CMK (cell line): Measurements from ENCODE around the gene ASCC3.
"Not testable (repeated sequence)": the region's sequence is repeated elsewhere in the genome, so short reads cannot be mapped to it uniquely, and the experiment has no call there.

Source experiments
- DNase-seq: peaks from one replicate; pipeline ENCODE4 v3.0.0-alpha.2; 2010; ENCODE audit warnings: low read depth

The ASCC3 gene, protein sequence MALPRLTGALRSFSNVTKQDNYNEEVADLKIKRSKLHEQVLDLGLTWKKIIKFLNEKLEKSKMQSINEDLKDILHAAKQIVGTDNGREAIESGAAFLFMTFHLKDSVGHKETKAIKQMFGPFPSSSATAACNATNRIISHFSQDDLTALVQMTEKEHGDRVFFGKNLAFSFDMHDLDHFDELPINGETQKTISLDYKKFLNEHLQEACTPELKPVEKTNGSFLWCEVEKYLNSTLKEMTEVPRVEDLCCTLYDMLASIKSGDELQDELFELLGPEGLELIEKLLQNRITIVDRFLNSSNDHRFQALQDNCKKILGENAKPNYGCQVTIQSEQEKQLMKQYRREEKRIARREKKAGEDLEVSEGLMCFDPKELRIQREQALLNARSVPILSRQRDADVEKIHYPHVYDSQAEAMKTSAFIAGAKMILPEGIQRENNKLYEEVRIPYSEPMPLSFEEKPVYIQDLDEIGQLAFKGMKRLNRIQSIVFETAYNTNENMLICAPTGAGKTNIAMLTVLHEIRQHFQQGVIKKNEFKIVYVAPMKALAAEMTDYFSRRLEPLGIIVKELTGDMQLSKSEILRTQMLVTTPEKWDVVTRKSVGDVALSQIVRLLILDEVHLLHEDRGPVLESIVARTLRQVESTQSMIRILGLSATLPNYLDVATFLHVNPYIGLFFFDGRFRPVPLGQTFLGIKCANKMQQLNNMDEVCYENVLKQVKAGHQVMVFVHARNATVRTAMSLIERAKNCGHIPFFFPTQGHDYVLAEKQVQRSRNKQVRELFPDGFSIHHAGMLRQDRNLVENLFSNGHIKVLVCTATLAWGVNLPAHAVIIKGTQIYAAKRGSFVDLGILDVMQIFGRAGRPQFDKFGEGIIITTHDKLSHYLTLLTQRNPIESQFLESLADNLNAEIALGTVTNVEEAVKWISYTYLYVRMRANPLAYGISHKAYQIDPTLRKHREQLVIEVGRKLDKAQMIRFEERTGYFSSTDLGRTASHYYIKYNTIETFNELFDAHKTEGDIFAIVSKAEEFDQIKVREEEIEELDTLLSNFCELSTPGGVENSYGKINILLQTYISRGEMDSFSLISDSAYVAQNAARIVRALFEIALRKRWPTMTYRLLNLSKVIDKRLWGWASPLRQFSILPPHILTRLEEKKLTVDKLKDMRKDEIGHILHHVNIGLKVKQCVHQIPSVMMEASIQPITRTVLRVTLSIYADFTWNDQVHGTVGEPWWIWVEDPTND (N-terminal part only)

DNA sequence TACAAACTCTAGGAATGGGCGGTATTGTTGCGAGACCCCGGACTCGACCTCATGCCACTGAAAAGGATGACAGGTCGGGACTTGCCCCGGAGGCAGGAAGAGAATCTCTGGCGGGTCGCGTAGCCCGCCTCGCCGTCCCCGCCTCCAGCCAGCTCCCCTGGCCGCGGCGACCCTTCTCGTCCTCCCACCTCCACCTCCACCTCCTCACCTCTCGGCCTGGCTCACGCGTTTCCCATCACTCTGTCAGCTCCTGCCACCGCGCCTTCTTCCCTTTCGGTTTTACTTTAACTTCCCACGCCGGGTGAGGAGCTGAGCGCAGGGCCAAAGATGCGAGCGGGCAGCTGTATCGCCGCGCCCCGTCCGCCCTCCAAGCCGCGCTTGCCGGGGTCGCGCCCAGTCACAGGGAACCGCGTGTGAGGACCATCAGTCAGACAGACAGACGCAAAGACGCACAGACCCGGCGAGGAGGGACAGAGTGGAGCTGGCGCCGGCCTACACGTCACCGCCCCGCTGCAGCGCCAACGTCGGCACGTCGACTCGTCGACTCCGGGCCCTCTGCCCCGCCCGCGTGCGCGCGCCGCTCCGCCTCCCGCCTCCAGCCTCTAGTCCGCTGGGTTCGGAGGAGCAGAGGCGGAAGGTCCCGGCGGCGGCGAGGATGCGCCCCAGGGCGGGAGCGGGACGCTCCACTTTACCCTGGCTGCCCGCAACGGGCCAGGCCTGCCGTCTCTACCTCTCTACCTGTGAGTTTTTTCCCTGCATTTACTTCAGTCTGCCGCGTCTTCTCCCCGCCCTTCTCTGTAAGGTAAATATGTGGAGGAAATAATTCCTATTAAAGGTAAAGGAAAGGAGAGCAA lies at the start of gene ASCC3:
Gene ASCC3 (minus strand): TSS at position 477 of the 854 bp plus-strand sequence. CDS start 13,332 bp downstream, outside the sequence.
- DNase-seq = peak; percentile 56

DNA sequence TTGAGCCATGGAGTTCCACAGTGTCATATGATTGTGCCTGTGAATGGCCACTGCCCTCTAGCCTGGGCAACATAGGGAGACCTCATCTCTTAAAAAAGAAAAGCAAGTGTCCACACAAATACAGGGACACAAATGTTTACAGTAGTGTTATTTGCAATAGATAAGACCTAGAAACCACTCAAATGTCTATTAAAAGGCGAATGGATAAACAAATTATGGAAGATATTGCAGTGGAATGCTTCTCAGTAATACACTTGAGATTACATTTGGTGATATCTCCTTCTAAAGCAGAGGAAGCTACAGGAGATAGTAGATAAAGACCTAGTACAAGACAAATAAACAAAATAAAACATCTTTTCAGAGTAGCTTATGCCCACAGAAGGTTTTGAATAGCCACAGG lies 44.6 kb upstream of the ASCC3 start:
- DNase-seq = no peak

DNA sequence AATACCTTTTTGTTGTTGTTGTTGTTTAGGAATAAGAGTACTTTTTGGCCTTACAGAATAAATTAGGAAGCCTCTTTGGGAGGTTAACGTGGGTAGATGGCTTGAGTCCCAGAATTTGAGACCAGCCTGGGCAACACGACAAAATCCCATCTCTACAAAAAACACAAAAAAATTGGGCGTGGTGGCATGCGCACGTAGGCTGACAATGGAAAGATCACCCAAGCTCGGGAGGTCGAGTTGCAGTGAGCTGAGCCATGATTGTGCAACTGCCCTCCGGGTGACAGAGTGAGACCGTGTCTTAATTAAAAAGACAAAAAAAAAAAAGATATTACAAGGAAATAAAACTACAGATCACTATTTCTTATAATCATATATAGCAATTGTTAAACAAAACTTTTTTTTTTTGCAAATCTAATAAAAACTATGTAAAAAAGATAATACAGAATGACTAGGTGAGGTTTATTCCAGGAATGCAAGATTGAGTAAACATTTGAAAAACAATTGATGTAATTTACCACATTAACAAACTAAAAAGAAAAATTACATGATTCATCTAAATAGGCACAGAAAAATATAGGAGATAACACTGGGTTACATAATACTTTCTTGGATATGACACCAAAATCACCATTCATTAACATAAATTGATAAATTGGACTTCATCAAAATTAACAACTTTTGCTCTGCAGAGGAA lies 43.6 kb upstream of the ASCC3 start:
- no peak for DNase-seq

DNA sequence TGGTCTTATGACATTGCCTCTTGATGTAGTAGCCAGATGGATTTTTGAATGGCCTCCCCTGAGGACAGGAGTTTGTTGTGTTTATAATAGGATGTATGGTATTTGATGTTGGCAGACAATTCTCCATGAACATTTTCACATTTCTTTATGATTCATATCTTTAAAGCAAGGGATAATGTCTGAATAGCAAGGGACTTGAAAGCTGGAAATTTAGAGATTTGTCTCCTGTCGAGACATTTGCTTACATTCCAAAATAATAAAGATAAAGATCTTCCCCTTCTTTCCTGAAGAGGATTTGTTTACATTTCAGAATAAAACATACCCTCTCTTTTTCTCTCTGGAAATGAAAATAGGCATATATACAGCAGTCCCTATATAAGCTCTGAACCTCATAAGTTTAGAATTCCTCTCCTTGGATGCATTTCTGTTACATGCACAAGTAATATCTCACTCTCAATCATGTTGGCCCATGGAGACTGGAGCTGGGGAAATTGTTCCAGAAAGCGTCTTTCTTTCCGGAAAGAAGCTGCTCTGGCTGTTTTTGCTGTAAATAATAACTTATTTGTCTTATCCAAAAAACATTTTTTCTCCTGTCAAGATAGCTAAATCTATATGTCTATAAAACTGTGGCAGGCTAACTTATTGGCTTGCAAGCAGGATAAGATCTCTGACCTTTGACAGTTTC lies 42.5 kb upstream of the ASCC3 start:
- DNase-seq = no peak

DNA sequence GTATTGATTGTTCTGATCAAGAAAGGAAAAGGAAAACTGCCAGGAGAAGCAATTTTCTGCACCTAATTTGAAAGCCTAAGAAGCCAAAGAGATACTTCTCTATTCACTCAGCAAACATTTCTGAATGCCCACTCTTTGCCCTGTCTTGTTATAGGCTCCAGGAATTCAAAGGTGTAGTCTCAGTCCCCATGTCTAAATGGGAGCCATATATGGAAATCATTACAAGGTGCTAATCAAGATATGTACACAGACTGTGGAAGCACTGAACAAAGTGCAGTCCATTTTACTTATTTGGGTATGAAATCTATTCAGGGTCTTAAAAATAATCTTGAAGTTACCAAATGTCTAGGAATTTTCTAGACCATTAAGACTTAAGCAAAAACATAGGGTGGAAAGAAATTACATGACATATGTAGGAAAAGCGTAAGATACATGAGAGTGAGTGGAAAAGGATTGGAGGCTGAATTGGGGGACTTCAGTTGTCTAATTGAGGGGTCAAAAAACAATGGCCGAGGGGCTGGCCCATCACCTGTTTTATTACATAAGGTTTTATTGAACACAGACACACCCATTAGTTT lies 39.0 kb upstream of the ASCC3 start:
- DNase-seq = no peak

DNA sequence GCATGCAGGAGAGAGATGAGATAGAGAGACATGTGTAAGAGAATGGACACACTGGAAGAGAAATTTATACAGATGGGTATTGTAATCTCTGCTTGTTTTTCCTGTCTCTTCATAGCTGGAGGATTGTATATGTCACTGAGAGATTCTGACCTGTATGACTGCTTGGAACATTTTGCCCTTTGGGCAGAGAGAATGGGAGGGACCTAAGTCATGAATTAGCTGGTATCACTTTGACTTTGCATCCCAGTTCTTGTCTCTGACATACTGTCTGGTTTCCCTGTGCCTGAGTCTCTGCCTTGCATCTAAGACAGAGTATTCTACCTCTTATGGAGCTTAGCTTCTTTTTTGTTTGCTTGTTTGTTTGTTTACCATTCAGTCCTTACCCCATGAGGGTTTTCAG lies 37.0 kb upstream of the ASCC3 start:
- no peak for DNase-seq

DNA sequence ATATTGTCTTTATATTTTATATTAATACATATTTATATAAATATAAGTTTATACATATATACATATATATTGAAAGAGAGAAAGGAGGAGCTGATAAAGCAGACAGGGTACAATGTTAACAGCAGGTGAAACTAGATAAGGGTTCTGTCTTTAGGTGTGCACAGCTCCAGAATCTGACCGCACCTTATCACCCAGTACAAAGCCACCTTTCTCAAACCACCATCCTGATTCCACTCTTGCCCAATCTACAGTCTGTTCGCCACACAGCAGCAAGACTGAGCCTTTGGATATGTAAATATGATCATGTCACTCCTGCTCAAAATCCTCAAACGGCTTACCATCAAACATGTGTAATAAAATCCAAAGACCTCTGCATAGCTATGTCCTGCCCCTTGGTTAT lies 34.7 kb upstream of the ASCC3 start:
- peak; percentile 31 for DNase-seq

DNA sequence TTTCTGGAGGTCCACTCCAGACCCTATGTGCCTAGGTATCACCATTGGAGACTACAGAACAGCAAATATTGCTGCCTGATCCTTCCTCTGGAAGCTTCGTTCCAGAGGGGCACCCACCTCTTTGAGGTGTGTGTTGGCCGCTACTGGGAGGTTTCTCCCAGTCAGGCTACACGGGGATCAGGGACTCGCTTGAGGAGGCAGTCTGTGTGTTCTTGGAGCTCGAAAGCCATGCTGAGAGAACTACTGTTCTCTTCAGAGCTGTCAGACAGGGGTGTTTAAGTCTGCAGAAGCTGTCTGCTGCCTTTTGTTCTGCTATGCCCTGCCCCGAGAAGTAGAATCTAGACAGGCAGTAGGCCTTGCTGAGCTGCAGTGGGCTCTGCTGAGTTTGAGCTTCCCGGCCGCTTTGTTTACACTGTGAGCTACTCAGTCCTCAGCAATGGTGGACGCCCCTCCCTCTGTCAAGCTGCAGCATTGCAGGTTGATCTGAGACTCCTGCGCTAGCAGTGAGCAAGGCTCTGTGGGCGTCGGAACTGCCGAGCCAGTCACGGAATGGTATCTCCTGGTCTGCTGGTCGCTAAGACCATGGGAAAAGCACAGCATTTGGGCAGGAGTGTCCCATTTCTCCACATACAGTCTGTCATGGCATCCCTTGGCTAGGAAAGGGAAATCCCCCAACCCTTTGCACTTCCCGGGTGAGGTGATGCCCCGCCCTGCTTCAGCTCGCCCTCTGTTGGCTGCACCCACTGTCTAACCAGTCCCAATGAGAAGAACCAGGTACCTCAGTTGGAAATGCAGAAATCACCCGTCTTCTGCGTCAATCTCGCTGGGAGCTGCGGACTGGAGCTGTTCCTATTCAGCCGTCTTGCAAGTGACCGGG lies 32.5 kb upstream of the ASCC3 start:
- DNase-seq = no peak

DNA sequence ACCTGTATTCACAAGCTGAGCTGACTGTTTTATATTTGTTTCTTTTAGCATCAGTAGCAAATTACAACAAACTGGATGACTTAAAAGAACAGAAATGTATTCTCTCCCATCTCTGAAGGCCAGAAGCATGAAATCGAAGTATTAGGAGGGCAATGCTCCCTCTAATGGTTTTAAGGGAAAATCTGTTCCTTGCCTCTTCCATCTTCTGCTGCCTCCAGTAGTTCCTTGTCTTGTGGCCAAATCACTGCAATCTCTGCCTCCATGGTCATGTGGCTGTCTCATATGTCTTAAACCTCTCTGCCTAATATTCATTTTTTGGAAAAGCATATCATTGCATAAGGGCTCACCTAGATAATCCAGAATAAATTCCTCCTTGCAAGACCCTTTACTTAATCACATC lies 25.2 kb upstream of the ASCC3 start:
- DNase-seq = no peak

DNA sequence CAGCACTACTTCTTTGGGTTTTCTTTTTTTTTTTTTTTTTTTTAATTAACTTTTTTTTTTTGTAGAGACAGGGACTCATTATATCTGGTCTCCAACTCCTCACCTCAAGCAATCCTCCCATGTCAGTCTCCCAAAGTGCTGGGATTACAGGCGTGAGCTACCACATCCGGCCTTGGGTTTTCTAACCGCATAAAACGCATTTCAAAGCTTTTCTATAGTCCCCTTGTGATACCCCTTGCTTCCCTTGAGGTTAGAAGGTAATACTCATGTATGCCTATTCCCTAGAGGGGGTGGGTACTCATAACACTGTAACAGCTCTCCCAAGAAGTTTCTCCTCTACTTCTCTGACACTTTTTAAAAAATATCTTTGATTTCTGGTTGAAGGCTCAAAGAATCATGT lies 23.9 kb upstream of the ASCC3 start:
- DNase-seq = no peak

DNA sequence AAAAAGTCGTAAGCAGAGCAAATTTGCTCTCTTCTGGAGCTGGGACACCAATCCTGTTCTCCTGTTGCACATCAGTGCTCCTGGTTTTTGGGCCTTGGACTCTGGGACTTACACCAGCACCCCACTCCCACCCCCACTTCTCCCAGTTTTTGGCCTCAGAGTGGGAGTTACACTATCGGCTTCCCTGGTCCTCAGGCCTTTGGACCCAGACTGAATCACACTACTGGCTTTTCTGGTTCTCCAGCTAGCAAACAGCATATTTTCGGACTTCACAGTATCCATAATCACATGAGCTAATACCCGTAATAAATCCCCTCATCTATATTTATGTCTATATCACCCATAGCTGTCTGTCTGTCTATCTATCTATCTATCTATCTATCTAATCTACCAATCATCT lies 23.2 kb upstream of the ASCC3 start:
- no peak for DNase-seq

DNA sequence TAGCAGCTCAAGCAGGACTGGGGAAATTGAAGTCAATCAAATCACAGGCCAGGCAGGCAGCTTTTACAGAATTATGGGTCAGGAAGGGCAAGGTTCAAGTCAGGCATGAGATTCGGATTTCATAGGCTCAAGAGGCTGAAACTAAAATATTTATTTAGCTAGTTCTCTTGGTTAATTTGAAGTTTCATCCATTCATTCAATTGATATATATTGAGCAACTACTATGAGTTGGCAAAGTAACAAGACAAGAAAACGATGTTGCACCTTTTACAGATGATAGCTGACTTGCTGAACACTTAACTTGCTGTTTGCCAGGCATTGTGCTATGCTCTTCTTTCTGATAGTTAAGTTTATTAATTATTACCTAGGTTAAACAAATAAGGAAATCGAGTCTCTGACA lies 20.5 kb upstream of the ASCC3 start:
- no peak for DNase-seq

DNA sequence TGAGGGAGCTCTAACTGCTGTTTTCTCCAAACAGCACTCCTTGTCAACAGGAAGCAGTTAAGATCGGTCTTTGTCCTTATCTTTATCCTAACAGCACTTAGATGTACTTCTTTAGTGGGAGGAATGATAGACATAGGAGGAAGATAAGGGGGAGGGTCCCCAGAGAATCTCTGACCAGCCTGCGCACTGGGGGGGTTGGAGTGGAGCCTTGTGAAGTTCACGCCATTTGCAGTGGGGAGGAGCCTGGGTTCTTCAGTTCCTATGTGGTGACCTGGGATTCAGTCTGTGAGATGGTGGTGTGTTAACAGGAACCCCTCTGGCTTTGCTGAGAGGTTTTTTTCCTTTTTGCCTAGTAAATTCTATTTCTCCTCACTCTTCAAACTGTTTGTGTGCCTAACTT lies 18.1 kb upstream of the ASCC3 start:
- DNase-seq = peak; percentile 85

DNA sequence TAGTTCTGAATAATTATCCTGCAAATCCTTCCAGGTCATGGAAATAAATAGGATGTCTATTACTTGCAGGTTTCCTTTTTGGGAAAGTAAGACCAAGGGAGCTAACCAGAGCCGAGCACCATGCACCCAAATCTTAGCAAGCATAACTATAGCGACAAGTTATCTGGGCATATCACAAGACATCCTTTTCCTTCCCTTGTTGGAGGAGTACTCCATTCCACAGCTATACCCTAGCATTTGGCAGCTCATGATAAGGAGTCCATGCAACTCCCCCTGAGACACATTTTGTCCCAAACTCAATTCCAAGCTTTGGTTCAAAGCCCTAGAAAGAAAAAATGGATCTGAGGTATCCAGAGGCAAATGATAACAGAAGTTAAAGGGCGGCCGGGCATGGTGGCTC lies 16.5 kb upstream of the ASCC3 start:
- peak; percentile 90 for DNase-seq

DNA sequence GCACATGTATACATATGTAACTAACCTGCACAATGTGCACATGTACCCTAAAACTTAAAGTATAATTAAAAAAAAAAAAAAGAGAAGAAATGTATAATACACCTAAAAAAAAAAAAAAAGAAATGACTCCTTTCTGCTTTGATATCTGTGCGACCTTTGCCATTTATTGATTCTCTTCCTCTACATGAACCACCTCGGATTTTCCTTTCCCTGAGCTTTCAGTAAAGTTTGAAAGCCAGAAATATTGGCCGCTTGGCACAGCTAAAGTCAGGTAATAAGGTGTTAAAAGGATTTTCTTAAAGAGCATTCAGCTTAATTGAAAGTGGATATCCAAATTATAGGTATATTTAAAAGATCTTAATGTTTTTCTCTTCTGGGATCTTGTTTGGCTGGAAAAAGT lies 12.6 kb upstream of the ASCC3 start:
- no peak for DNase-seq

DNA sequence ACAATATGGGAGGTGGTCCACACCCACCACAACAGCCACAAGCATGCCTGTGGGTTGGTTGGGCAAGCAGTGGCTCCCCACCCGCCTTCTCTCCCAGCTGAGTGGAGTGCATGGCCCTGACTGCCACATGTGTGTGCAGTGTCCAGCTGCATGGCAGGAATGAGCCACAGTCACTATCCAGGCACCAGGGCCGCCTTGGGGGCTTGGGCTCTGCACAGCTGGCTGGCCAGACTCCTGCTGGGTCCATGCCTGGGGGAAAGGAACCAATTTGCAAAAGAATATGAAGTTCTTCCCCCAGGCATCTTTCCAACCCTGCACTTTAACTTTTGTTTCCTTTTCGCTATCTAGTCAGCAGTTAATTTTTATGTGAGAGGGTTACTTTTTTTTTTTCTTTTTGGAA lies 11.6 kb upstream of the ASCC3 start:
- no peak for DNase-seq

DNA sequence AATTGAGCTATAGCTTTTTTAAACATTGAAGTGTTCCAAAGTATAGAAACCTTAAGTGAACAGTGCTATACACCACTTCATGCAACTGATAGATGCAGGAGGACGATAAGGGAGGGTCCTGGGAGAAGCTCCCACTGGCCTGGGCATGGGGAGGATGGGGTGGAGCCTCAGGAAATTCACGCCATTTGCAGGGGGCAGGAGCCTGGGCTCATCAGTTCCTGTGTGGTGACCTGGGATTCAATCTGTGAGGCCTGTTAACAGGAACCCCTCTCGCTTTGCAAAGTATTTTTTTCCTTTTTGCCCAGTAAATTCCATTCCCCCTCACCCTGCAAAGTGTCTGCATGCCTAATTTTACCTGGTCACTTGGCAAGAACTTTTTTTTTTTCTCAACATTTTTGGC lies 11.0 kb upstream of the ASCC3 start:
- peak; percentile 31 for DNase-seq

DNA sequence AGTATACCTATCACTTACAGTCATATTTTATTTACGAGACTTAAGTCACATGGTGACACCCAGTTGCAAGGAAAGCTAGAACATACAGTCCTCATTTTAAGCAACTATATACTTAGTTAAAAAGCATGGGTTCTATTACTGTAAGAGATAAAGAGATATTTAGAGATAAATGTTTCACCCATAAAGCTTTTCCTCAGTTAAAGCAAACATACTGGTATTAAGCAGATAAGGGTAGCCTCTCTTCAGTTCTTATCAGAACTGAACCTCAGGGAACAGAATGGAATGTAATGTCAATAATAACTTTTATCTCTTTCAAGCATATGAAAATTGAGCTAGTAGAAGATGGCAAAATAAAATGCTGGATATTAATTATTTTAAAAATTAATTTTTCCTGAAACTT lies 9.9 kb upstream of the ASCC3 start:
- DNase-seq = no peak

DNA sequence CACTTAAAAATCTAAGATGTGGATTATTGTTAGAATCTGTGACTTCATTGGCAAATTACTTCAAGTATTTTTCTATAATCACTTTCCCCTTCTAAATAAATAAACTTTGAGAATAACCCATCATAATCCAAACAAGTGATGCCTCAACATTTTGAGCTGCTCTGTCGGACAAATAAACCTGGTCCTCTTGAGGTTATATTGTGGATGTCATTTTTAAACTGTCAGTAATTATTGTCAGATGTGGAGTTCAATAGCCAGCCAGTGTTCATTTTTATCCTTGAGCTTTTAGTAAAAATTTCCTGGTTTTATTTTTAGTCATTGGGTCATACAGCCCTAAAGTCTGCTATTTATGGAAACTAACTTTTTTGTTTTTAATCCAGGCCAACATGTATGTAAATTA lies 9.5 kb upstream of the ASCC3 start:
- DNase-seq = not testable (repeated sequence)
